Epithelial cell of esophagus (primary cell): ENCODE data around the gene RBM12.
"Not testable (repeated sequence)": the region's sequence is repeated elsewhere in the genome, so short reads cannot be mapped to it uniquely, and the experiment has no call there.

ENCODE experiments used
- DNase-seq: peaks from one replicate; pipeline ENCODE4 v3.0.0; 2010; ENCODE audit warnings: low read depth
- H3K4me3 ChIP-seq: 2 replicates; pipeline ENCODE4 v1.5.1; 2011; ENCODE audit warnings: mild to moderate bottlenecking, low read length, control low read depth
- TF ChIP-seq, protein P1 (sequence below): IDR thresholded peaks from 2 replicates; pipeline ENCODE4 v1.5.1; 2011; ENCODE audit warnings: low read depth, mild to moderate bottlenecking, low read length, control low read depth, inconsistent platforms; ENCODE audit not compliant: insufficient read depth; ENCODE audit errors: missing control alignments

Gene RBM12

DNA sequence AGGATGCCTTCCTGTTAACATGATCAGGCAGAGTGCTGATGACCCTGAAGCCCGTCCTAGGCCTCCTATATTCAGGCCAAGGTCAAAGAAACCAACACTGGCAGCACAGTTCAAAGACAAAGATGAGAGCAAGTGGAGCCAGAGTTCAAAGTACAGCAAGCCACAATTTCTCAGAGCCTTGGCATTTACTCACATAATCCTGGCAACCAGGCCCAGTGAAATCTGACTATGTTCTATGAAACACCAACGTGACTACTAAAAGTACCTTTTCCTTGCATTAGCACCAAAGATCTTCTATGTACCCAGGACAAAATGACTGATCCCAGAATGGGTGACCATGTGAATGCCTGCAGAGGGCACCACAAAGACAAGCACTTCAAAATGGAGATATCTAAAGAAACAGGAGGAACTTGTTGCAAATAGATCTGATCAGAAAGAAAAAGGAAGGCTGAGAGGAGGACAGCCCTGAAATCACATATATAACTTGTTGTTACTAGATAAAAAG lies 30.6 kb upstream of the RBM12 start:
- DNase-seq: no peak
- TF ChIP-seq, protein P1, sequence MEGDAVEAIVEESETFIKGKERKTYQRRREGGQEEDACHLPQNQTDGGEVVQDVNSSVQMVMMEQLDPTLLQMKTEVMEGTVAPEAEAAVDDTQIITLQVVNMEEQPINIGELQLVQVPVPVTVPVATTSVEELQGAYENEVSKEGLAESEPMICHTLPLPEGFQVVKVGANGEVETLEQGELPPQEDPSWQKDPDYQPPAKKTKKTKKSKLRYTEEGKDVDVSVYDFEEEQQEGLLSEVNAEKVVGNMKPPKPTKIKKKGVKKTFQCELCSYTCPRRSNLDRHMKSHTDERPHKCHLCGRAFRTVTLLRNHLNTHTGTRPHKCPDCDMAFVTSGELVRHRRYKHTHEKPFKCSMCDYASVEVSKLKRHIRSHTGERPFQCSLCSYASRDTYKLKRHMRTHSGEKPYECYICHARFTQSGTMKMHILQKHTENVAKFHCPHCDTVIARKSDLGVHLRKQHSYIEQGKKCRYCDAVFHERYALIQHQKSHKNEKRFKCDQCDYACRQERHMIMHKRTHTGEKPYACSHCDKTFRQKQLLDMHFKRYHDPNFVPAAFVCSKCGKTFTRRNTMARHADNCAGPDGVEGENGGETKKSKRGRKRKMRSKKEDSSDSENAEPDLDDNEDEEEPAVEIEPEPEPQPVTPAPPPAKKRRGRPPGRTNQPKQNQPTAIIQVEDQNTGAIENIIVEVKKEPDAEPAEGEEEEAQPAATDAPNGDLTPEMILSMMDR: no peak

DNA sequence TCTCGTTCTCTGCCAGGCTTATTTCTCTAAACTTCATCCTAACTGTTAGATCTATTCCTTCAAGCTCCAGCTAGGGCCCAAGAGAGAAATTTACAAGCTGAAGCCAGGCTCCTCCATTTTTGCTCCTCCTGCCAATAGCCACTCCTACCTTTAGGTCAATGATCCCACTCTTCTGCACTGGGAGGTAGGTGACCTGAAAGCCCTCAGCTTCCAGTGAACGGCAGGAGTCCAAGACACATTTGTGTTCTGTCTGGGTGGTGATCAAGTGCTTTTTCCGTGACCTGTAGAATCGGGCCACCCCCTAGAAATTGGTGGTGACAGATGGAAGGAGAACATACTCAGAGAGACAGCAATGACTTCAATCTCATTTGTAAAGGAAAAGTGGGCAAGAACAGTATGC lies 25.6 kb upstream of the RBM12 start:
- no peak for DNase-seq
- TF ChIP-seq, protein P1: no peak
- H3K4me3 ChIP-seq: no peak overlapping the region

More for the DNA sequence above, 30.6 kb upstream of the RBM12 start:
- no peak overlapping the region for H3K4me3 ChIP-seq

DNA sequence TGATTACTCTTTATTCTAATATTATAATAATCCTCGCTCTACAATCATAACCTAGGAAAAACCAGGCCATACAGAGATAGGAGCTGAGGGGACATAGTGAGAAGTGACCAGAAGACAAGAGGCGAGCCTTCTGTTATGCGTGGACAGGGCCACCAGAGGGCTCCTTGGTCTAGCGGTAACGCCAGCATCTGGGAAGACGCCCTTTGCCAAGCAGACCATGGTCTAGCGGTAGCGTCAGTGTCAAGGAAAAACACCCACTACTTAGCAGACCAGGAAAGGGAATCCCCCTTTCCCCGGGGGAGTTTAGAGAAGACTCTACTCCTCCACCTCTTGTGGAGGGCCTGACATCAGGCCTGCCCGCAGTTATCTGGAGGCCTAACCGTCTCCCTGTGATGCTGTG lies 22.2 kb upstream of the RBM12 start:
- not testable (repeated sequence) for DNase-seq

DNA sequence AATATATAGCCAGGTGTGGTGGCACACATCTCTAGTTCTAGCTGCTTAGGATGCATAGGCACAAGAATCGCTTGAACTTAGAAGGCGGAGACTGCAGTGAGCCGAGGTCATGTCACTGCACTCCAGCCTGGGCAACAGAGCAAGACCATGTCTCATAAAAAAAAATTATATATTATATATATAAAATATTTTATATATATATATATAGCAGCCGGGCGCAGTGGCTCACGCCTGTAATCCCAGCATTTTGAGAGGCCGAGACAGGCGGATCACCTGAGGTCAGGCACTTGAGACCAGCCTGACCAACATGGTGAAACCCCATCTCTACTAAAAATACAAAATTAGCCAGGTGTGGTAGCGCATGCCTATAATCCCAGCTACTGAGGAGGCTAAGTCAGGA lies 20.7 kb upstream of the RBM12 start:
- not testable (repeated sequence) for DNase-seq, H3K4me3 ChIP-seq

More for the DNA sequence above, 22.2 kb upstream of the RBM12 start:
- not testable (repeated sequence) for H3K4me3 ChIP-seq

DNA sequence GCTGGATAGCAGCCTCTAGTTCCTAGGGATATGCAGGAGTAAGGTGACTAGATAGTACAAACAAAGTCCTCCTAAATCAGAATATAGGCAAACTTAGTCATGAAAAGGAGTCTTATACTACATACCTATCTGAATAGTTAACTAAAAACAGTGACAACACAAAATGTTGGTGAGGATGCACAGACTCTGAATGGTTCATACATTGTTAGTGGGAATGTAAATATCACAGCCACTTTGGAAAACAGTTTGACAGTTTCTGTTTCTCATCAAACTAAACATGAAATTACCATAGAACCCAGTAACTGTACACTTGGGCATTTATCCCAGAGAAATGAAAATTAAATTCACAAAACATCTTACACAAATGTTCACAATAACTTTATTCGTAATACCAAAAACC lies 17.3 kb upstream of the RBM12 start:
- DNase-seq: no peak
- TF ChIP-seq, protein P1: no peak
- H3K4me3 ChIP-seq: no peak overlapping the region

DNA sequence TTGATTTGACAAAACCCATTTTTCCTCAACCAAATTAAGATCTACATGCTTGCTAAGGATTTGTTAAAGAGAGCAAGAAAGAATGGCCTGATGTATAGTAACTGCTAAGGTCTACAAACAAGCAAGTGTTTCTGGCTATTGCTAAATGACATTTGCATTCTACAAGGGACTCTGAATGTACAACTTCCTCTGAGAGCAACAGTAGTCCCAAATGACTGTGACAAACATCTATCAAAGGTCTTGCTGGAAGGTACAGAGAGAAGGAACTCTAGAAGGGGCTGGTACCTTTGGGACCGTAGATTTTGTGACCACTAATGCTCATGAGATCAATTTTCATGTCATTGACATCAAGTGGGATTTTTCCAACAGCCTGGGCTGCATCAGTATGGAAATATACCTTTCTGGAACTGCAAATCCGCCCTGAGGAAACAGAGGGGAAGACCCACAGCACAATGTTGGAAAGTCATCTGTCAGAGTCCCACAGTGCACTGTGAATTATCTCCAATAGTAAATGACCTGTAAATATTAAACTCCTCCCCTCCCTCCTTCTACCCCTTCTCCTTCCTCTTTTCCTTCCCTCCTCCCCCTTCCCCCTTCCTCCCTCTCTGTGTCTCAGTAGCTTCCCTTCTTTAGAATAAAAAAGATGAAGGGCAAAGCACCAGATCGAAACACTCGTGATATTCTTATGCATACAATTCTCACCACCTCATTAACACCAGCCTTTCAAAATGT lies 15.9 kb upstream of the RBM12 start:
- no peak overlapping the region for H3K4me3 ChIP-seq
- TF ChIP-seq, protein P1: no peak
- DNase-seq: no peak

DNA sequence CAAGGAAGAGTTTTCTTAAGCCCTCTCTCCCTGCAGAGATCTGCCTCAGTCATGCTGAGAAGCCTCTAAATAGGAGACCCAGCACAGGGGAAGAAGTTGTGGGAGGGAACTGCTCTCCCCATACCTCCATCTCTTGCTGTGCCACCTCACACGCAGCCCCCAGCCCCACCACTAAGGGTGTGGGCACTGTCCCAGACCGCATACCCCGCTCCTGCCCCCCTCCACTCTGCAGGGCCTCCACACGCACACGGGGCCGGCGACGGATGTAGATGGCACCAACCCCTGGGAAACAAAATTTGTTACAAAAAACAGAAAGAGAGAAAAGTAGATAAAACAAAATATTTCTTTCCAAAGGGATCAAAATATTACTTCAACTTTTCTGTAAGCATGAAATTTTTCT lies 10.2 kb upstream of the RBM12 start:
- no peak overlapping the region for H3K4me3 ChIP-seq

DNA sequence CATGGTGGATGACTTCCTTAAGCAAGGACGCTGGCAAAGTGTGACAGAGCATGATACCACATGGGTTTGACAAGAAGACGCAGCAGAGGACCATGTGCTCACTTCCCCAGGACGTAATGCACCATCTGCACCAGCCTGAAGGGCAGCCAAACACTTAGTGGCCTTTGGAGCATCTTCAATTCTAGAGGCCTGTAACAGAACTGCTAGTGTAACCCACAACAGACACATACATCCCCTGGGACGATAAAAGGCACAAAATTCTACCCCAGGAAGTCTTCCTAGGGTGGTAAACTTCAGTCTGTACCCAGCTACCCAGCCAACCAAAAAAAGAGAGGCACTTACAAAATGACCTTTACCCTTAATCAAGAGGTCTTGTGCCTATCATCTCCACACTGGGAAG lies 9.2 kb upstream of the RBM12 start:
- TF ChIP-seq, protein P1: no peak
- H3K4me3 ChIP-seq: no peak overlapping the region
- DNase-seq: no peak

More for the DNA sequence above, 10.2 kb upstream of the RBM12 start:
- TF ChIP-seq, protein P1: no peak
- DNase-seq: no peak
